ENCODE results near the gene FAM181A.

The FAM181A gene

DNA sequence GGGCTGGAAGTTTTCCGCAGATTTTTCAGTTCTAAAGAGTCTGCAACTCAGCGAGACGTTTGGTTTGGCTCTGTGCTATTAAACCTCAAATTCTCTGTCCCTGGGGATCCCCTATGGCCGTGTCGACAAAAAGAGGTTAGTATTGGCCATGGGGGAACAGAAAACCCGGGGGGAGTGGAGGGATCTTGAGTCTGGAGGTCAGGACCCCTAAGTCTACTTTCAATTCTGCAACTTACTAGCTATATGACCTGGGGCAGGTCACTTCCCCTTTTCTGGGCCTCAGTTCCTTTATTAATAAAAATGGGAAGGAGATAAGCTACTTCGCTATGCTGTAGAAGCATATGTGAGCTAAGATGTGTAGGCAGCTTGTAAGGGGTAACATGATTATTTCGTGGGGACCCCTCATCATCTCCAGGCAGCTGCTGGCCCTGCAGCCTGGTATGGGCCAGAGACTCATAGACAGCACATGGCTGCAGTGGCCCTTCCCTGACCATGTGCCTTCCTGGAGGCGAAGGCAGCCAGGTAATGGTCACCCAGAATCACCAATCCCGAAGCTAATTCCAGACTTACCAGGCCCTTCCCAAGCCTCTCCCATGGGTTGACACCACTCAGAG is 40.6 kb downstream of the FAM181A start:
- no peak overlapping the region for H3K4me3 ChIP-seq (replicated peaks in 1 of 2; ENCODE audit: low read depth in 2 of 2, low read length in 2 of 2)
- no peak for TF ChIP-seq CTCF (IDR thresholded peaks at IDR 0.05; ENCODE audit: low read depth, low read length)
- DNase-seq (ENCODE audit: low read depth in 2 of 2): no peak

DNA sequence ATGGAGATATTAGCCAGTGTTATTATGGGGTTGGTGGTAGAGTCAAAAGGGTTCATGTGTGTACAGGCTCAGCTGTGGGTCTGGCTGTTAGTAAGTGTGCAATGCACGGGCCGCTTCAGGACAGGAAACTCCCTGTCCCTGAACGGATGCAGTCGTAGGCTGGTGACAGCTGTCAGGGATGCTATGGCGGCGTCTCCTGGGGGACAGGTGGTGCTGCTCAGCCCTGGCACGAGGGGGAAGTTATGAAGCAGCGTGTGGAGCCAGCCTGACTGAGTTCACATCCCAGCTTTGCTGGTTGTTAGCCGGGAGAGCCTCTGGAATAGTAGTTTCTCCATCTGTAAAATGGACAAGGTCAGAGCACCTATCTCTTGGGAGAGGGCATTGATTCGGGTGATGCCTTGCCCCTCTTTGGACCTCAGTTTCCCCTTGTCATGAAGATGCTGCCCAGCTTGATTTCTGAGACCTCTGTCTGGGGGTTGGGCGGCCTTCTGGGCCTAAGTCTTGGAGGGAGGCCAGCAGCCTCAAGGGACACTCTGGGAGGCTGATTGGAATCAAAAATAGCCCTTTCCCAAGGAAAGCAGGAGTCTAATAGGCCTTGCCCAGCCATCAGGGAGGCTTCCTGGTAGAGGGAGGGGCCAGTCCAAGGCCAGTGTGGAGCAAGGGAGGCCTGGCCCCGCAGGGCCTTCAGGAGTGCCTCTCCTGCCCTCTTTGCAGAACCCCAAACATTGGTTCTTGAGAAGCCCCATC is 42.1 kb downstream of the FAM181A start:
- DNase-seq (ENCODE audit: low read depth in 2 of 2): no peak
- no peak for TF ChIP-seq CTCF (IDR thresholded peaks at IDR 0.05; ENCODE audit: low read depth, low read length)
- no peak overlapping the region for H3K4me3 ChIP-seq (replicated peaks in 1 of 2; ENCODE audit: low read depth in 2 of 2, low read length in 2 of 2)

- DNase-seq (ENCODE audit: low read depth in 2 of 2): peak in 1 of 2 donors; percentile 13
- H3K4me3 ChIP-seq (replicated peaks in 1 of 2; ENCODE audit: low read depth in 2 of 2, low read length in 2 of 2): no peak overlapping the region
- TF ChIP-seq CTCF (IDR thresholded peaks at IDR 0.05; ENCODE audit: low read depth, low read length): peak; percentile 24
Observed at GRCh38 chr14:93970585-93970964, 43.4 kb downstream of the FAM181A start.

GRCh38 chr14:93970965-93971634 is 44.0 kb downstream of the FAM181A start:
- H3K4me3 ChIP-seq (replicated peaks in 1 of 2; ENCODE audit: low read depth in 2 of 2, low read length in 2 of 2): peak overlapping the region in 1 of 2 donors; percentile 17
- DNase-seq (ENCODE audit: low read depth in 2 of 2): no peak
- TF ChIP-seq CTCF (IDR thresholded peaks at IDR 0.05; ENCODE audit: low read depth, low read length): no peak

DNA sequence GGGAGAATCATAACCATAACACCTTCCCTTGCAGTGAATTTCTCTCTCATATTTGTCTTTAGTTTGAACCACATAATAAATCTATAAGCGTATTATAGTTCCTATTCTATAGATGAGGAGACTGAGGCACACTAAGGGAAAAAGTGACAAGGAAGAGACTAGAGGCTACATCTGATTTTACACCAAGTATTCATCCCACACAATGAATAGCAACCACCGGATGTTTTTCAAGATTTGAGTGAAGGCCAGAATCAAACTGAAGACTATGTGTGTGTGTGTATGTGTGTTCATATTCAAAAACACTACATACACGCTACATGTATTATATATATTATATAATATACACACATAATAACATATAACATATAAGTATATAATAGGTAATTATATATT is 44.5 kb downstream of the FAM181A start:
- DNase-seq (ENCODE audit: low read depth in 2 of 2): no peak
- H3K4me3 ChIP-seq (replicated peaks in 1 of 2; ENCODE audit: low read depth in 2 of 2, low read length in 2 of 2): no peak overlapping the region
- no peak for TF ChIP-seq CTCF (IDR thresholded peaks at IDR 0.05; ENCODE audit: low read depth, low read length)

- no peak for DNase-seq (ENCODE audit: low read depth in 2 of 2)
- H3K4me3 ChIP-seq (replicated peaks in 1 of 2; ENCODE audit: low read depth in 2 of 2, low read length in 2 of 2): no peak overlapping the region
- no peak for TF ChIP-seq CTCF (IDR thresholded peaks at IDR 0.05; ENCODE audit: low read depth, low read length)
Observed at GRCh38 chr14:93972618-93973205, 45.6 kb downstream of the FAM181A start.
